HUES48 (cell line): ENCODE measurements around the gene ANP32E.
"Not testable (repeated sequence)": the region's sequence is repeated elsewhere in the genome, so short reads cannot be mapped to it uniquely, and the experiment has no call there.

Experiments
- H3K27ac ChIP-seq: one replicate; pipeline ENCODE4 v1.7.0; 2013; ENCODE audit warnings: low read depth, low read length, inconsistent platforms
- H3K27me3 ChIP-seq: 2 replicates; pipeline ENCODE4 v1.6.1; 2013; ENCODE audit warnings: mild to moderate bottlenecking, low read length; ENCODE audit not compliant: control insufficient read depth, insufficient read depth
- H3K36me3 ChIP-seq: 2 replicates; pipeline ENCODE4 v1.6.1; 2013; ENCODE audit warnings: low read length; ENCODE audit not compliant: control insufficient read depth, insufficient read depth
- H3K4me1 ChIP-seq: 2 replicates; pipeline ENCODE4 v1.6.1; 2013; ENCODE audit warnings: mild to moderate bottlenecking, low read length; ENCODE audit not compliant: control insufficient read depth, insufficient read depth
- H3K4me3 ChIP-seq: 2 replicates; pipeline ENCODE4 v1.5.1; 2013; ENCODE audit warnings: mild to moderate bottlenecking, low read depth, low read length
- H3K9ac ChIP-seq: 2 replicates; pipeline ENCODE4 v1.6.1; 2013; ENCODE audit warnings: mild to moderate bottlenecking, low read depth, low read length, moderate library complexity
- H3K9me3 ChIP-seq: 2 replicates; pipeline ENCODE4 v1.6.1; 2013; ENCODE audit warnings: low read length; ENCODE audit not compliant: control insufficient read depth, insufficient read depth

The ANP32E gene

GRCh38 chr1:150233359-150234308 is 2.3 kb downstream of the ANP32E start:
- H3K9ac ChIP-seq = peak overlapping the region; percentile 89; the same call in 1 of the 2 replicates
- peaks cover 20% of the 10 kb centered on the region for H3K4me1 ChIP-seq
- H3K4me3 ChIP-seq = peak overlapping the region; percentile 80
- H3K9me3 ChIP-seq = no peaks in the 10 kb centered on the region
- H3K27me3 ChIP-seq = no peaks in the 10 kb centered on the region
- H3K27ac ChIP-seq = peak overlapping the region; percentile 53
- peaks cover 25% of the 10 kb centered on the region for H3K36me3 ChIP-seq

- H3K4me1 ChIP-seq = peaks cover 20% of the 10 kb centered on the region
- not testable (repeated sequence) for H3K9ac ChIP-seq, H3K4me3 ChIP-seq, H3K27me3 ChIP-seq, H3K9me3 ChIP-seq, H3K27ac ChIP-seq
- H3K36me3 ChIP-seq = peaks cover 32% of the 10 kb centered on the region
These were observed 3.0 kb downstream of the ANP32E start for GRCh38 chr1:150232921-150233320.

GRCh38 chr1:150228246-150228645 is 7.7 kb downstream of the ANP32E start:
- H3K27ac ChIP-seq, H3K9ac ChIP-seq, H3K9me3 ChIP-seq, H3K4me1 ChIP-seq, H3K27me3 ChIP-seq, H3K4me3 ChIP-seq: not testable (repeated sequence)
- H3K36me3 ChIP-seq = peaks cover 75% of the 10 kb centered on the region

GRCh38 chr1:150227228-150227627 is 8.7 kb downstream of the ANP32E start:
- no peaks in the 10 kb centered on the region for H3K4me1 ChIP-seq
- no peak overlapping the region for H3K27ac ChIP-seq
- no peak overlapping the region for H3K4me3 ChIP-seq
- H3K27me3 ChIP-seq = no peaks in the 10 kb centered on the region
- H3K9ac ChIP-seq = no peak overlapping the region
- peaks cover 84% of the 10 kb centered on the region for H3K36me3 ChIP-seq
- no peaks in the 10 kb centered on the region for H3K9me3 ChIP-seq

- H3K4me1 ChIP-seq = no peaks in the 10 kb centered on the region
- no peaks in the 10 kb centered on the region for H3K27me3 ChIP-seq
- no peak overlapping the region for H3K9ac ChIP-seq
- no peak overlapping the region for H3K4me3 ChIP-seq
- H3K36me3 ChIP-seq = peaks cover 82% of the 10 kb centered on the region
- H3K9me3 ChIP-seq = no peaks in the 10 kb centered on the region
- H3K27ac ChIP-seq = no peak overlapping the region
These were observed 9.4 kb downstream of the ANP32E start for GRCh38 chr1:150226486-150226885.

- Histone ChIP-seq H3K27me3 (no peaks in the 10 kb centered on the region), H3K27ac (no peak overlapping the region), H3K9ac (no peak overlapping the region), H3K4me1 (no peaks in the 10 kb centered on the region), H3K9me3 (no peaks in the 10 kb centered on the region), H3K4me3 (no peak overlapping the region), H3K36me3 (peaks cover 81% of the 10 kb centered on the region)
These were observed 10.4 kb downstream of the ANP32E start for GRCh38 chr1:150225546-150225945.

- Histone ChIP-seq H3K9ac (no peak overlapping the region), H3K27me3 (no peaks in the 10 kb centered on the region), H3K4me1 (no peaks in the 10 kb centered on the region), H3K36me3 (peaks cover 81% of the 10 kb centered on the region), H3K4me3 (no peak overlapping the region), H3K27ac (no peak overlapping the region), H3K9me3 (no peaks in the 10 kb centered on the region)
These were observed 10.9 kb downstream of the ANP32E start for GRCh38 chr1:150224983-150225382.

- H3K9me3 ChIP-seq = no peaks in the 10 kb centered on the region
- no peaks in the 10 kb centered on the region for H3K4me1 ChIP-seq
- H3K9ac ChIP-seq = no peak overlapping the region
- H3K27me3 ChIP-seq = no peaks in the 10 kb centered on the region
- H3K27ac ChIP-seq = no peak overlapping the region
- no peak overlapping the region for H3K4me3 ChIP-seq
- peaks cover 69% of the 10 kb centered on the region for H3K36me3 ChIP-seq
These were observed 14.4 kb downstream of the ANP32E start for GRCh38 chr1:150221552-150221951.

- H3K27ac ChIP-seq, H3K9me3 ChIP-seq, H3K4me1 ChIP-seq, H3K9ac ChIP-seq, H3K4me3 ChIP-seq, H3K27me3 ChIP-seq: not testable (repeated sequence)
- peaks cover 26% of the 10 kb centered on the region for H3K36me3 ChIP-seq
These were observed 20.1 kb downstream of the ANP32E start for GRCh38 chr1:150215855-150216254.

GRCh38 chr1:150214099-150214756 is 21.7 kb downstream of the ANP32E start:
- H3K4me1 ChIP-seq, H3K27me3 ChIP-seq, H3K9me3 ChIP-seq, H3K36me3 ChIP-seq: not testable (repeated sequence)
- peak overlapping the region; percentile 63 for H3K4me3 ChIP-seq
- peak overlapping the region; percentile 85 for H3K27ac ChIP-seq
- peak overlapping the region; percentile 73 for H3K9ac ChIP-seq
